Fibroblast of the conjunctiva (primary cell): Measurements from ENCODE around the gene MYO7B.

Experiments used
- DNase-seq: peaks from one replicate; pipeline ENCODE4 v3.0.0-alpha.2; 2010; ENCODE audit warnings: low read depth

Gene MYO7B

DNA sequence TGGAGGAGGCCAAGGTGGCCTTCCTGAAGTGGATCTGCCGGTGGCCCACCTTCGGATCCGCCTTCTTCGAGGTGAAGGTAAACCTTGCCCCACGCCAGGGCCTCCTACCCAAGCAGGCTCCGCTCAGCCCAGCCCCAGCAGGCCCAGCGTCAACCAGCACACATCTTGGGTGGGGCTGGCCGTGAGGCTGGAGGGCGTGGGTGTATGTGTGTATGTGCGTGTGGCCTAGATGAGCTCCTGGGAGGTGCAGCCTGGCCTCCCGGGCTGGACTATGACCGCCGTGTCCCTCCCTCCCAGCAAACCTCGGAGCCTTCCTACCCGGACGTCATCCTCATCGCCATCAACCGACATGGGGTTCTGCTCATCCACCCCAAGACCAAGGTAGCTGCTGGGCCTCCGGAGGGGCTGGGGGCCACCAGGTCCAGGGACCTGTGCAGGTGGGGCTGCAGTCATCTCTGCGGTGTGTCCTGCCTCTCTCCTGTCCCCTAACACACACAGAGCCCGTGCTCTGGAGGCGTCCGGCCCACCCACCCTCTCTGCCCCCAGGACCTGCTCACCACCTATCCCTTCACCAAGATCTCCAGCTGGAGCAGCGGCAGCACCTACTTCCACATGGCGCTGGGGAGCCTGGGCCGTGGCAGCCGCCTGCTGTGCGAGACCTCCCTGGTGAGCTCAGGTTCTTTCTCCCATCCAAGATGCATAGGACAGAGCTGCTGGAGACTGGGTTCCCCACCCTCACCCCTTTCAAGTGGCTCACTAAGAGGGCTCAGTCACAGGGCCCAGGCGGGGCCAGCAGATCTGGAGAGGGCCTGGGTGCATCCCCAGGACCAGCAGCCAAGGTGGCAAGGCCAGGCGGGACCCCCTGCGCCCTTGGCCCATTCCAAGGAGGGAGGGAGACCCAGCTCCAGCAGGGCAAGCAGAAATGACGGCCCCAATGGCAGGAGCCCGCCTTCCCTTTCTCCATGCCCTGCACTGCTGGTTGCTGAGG lies 101.1 kb downstream of the MYO7B start:
- no peak for DNase-seq

DNA sequence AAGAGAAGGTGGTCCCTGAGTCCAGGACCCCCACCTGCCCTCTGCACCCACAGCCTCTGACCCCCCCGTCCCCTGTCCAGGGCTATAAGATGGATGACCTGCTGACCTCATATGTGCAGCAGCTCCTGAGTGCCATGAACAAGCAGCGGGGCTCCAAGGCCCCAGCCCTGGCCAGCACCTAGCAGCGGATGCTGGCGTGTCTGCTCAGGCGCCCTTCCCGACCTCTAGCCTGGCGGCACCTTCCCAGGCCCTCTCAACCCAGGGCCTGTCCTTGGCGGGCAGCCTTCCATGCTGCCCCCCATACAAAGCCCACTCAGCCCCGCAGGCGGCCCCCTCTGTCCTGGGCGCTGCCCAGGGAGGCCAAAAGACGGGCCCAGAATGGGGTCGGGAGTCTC lies 101.8 kb downstream of the MYO7B start:
- no peak for DNase-seq

GRCh38 chr2:127637725-127638252 lies 102.3 kb downstream of the MYO7B start:
- DNase-seq = peak; percentile 22

DNA sequence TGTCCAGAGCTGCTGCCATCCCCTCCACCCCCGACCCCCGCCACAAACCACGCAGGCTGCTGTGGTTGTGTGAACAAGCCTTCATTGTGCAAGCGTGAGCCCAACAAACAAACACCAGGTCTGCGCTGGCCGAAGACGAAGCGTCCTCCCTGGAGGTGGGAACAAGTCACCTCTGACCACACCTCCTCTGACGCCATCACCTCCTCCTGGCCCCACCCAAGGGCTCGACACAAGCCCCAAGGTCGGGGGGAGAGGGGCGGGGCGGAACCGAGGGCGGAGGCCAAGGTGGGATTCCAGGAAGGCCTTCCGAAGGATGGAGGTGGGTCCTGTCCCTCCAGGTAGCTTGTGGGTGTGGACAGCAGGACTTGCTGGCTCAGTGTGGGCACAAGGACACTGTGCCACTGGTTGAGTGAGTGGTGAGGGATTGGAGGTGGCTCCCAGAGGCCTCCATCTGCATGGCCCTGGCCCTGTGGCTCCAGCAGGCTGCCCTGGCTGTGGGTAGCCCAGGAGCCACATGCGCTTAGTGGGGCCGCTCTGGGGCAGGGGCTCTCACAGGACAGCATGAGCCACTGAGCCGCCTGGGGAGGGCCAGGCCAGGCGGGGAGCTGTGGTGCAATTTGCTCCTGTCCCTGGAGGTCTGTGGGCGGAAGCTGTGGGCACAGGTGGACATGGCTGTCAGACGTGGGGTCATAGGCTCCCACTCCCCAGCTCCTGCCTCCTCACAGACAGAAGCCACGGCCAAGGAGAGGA lies 103.1 kb downstream of the MYO7B start:
- DNase-seq = no peak

GRCh38 chr2:127639111-127639474 lies 103.6 kb downstream of the MYO7B start:
- no peak for DNase-seq

DNA sequence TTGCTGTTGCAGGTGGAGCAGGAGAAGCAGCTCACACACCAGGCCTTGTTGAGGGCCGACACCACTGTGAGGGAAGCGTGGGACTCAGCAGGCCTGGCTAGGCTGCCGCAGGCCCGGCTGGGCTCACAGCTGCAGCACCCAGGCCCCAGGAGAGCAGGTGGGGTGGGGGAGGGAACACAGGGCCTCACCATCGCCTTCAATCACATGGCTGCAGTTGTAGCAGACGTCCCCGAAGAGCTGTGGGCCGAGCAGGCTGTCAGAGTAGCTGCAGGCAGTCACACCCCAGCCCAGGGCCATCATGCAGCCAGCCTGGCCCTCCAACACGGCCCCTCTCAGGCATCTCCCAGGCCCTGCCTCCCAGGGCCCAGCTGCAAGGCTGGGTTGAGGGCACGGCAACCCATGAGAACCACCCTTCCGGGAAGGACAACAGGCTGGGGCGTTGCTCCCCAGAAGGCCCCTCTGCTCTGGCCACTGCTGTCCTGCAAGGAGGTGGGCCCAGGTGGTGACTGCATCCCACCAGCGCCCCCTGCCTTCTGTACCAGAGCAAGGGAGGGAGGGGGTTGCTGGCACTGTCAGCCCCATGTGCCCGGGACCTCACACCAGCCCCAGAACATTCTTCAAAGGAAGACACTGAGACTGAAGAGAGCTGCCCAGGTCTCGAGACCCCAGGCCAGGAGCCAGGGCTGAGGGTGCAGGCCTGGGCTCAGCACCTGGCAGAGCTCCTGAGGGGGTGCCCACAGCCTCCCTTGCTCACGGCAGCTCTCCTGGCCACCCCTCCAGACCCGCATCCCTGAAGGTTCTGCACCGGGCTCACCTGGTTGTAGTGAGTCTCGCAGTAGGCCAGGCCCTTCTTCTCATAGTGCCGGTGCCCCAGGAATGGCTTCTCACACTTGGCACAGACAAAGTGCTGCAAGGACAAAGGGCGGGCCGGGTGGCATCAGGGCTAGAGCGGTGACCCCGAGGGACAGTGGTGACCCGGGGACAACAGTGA lies 104.9 kb downstream of the MYO7B start:
- no peak for DNase-seq

GRCh38 chr2:127641133-127641532 lies 105.7 kb downstream of the MYO7B start:
- DNase-seq = no peak

GRCh38 chr2:127641846-127642507 lies 106.5 kb downstream of the MYO7B start:
- DNase-seq = no peak

DNA sequence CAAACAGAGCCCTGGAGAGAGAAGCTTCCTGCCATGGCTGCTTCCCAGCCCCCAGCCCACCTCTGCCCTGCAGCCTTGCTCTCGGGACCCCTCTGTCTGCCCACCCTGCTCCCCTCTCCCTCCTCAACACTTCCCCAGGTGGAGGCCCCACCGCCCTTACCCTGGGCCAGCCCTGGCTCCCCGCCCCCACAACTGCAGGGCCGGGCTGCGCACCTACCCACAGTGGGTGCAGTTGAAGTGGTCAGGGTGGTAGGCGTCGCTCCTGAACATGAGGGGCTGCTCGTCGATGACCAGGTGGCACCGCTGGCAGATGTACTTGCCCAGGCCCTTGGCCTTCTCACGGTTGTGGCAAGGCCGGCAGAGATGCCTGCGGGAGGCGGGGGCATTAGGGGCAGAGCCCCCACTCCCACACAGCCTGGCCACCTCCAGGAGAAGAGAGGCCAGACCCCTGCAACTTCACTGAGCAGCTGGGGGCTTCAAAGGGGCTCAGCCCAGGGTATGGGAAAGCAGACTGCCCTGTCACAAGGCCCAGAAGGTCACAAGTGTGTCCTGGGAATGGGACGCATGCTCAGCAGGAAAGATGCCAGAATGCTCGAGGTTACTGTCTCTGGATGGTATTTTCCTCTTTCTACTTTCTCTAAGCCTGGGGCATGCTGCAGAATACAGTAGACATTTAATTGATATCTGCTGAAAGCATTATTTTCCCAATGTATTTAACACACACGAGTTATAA lies 107.4 kb downstream of the MYO7B start:
- no peak for DNase-seq

DNA sequence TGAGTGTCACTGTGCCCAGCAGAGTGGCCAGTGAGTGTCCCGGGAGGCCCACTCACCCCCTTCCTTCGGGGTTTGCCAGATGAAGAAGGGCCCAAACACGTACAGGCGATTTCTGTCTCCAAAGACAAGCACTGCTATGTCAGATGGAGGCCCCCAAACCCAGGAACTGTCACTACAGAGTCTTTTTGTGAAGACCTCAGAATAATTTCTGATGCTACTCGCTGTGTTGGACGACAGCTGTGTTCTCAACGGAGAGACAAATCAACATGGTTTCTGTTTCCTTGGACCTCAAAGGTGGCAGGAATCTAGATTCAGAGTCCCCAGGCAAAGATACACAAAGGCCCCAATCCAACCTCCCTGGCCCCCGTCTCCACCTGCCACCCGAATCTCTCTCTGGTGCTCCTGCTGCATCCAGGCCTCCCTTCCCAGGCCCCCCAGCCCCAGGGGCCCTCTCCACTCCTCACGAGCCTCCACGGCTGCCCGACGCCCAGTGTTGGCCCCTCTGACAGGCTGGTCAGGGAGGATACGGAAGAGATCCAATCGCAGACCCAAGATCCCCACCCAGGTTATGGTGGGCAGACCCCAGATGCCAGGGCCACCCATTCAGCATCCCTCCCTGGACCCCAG lies 108.1 kb downstream of the MYO7B start:
- no peak for DNase-seq

DNA sequence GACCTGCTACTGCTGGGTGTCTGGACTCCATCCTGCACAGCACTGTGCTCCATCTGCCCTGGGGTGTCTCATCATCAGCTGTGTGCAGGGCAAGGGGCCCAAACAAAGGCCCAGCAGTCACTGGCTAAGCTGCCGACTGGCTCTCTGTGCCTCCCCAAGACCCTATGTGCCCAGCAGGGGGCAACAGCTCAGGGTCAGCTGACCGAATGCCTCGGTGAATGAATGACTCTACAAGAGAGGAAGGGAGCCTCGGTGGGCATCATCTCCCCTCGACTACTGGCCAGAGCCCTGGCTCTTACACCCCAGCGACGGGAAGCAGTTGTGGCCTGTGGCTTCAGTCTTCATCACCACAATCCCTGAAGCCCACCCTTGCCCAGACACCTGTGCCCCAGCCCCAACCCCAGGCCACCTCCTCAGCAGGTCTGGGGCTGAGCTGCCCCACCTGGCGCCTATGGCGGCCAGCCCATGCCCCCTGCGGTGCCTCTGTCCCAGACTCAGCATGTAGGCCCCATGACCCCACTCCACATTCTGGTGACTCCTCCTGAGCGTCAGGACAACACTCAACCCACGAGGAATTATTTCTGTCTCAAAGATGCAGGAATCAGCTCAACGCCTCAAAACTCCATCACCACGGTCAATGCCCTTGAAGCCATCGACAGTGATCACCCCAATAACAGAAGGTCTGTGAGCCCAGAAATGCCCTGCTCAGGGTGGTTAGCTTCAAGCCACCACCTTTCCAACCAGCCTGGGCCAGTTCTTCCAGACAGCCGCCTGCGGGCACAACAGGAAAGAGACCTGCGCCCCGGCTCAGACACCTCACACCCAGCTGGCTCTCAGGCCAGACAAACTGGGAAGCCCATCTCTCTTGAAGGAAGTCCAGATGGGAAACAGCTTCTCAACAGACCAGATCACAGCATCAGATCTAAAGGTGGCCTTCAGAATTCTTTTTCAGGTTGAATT lies 108.9 kb downstream of the MYO7B start:
- no peak for DNase-seq

GRCh38 chr2:127645026-127645394 lies 109.5 kb downstream of the MYO7B start:
- DNase-seq = no peak

- DNase-seq = no peak
These were observed 110.2 kb downstream of the MYO7B start, which contains the start of gene GPR17 for GRCh38 chr2:127645395-127646291. Gene GPR17 (plus strand): TSS chr2:127646153. CDS start chr2:127650736, 4,583 bp downstream.

DNA sequence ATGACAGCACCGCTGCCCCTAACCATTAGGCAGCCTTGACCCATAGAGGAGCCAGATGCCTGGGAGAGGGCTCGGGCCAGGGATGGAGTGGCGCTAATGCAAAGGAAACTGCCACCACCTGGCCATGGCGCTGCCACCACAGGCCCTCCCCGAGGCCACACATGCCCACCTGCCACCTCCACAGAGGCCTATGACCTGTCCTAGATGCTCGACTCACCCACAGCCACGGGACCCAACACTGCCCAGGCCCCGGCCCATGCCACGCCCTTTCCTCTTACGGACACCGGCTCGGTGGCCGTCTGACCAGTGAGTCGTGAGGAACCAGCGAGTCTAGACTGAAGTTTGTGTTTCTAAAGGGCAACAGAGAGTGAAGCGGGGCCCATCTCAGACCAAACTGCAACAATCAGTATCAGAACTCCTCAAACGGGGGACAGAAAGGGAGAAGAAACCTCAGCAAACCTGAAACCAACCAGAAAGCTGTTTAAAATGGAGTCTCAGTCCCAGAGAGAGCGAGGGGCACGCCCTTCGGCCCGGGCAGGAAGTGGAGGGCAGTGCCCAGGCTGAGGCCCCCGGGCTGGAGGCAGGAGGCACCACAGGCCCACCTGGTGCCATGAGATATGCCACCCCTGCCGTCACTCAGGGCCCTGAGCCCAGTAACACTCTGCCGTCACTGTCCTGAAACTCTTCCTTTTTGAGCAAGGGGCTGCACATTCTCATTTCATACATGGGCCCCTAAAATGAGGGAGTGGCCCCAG lies 111.2 kb downstream of the MYO7B start:
- no peak for DNase-seq

DNA sequence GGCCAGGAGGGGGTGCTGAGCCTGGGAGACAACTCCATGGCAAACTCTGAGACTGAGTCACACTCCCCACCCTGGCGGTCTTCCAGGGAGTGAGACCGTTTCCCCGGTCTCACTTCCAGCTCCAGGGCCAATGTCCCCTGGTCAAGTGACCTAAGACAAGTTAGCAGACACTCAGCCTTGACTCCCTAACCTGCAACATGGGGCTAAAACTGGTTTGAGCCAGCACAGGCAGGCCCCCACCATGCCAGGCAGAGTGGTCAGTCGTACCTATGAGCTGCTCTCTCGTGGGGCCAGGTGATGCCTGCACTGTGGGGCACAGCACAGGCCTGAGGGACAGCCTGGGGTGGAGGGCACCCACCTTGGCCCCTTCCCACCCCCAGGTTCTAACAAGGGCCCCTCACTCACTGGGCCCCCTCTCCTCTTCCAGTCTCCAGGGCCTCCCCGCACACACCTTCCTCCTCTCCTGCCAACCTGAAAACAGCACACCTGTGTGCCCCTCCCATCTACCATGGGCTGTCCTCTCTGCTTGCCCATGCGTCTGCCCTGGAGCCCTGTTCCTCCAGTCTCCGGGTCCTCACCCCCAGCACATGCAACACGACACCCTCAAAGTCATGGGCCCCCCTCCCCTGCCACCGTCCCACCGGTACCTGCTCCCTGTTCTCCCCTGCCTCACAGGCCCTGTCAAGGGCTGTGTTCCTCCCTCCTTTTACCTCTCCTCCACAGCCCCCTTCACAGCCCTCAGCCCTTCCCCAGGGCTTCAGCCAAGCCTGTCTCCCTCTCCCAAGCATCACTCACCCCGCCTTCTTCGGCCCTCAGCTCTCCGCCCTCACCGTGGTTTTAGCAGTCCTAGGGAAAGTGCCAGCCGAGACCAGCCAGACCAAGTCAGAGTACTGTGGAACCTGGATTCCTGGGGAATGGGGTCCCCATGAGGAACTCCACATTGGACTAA lies 112.0 kb downstream of the MYO7B start:
- DNase-seq = no peak

DNA sequence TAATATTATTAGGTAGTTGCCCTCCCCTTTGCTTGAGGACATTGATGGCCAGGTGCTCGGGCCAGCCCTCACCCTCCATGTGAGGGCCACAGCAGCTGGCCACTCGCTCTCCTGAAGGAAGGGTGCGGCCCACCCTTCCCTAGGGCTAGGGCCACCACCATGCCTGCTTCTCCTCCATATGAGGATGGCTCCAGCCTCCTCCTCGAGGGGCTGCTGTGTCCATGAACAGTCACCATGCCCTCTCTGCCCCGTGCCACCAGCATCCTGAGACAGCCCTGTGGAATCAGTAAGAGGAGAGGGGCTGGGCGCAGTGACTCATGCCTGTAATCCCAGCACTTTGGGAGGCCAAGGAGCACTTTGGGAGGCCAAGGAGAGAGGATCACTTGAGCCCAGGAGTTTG lies 112.8 kb downstream of the MYO7B start:
- DNase-seq = no peak
